Endothelial cell of umbilical vein (primary cell): ENCODE data around the gene PCDH8. TPM values are rescaled to one million over a fixed set of nuclear protein-coding genes. Genes with fewer than 3 reads are reported as not detected.

Experiments used
- BruUV-seq: library from RNA; stranded (reverse); fragments of 400-500 nt; replicated peaks from 2 replicates; lab custom pipeline; 2021; lab: Mats Ljungman, UMichigan
- CTCF ChIA-PET: fragments of 300-600, 350-600 bp; sonication (Branson Sonifier 250); formaldehyde crosslinking; loops from one replicate; lab custom pipeline; 2021; ENCODE audit warnings: antibody characterized with exemption, inconsistent platforms; lab: Charles Lee
- POLR2A ChIA-PET: fragments of 300-600, 350-600 bp; sonication (Branson Sonifier 250); formaldehyde crosslinking; loops from one replicate; lab custom pipeline; 2021; ENCODE audit warnings: antibody characterized with exemption, inconsistent platforms; lab: Charles Lee
- DNase-seq: peaks from one replicate; pipeline ENCODE4 v3.0.0-alpha.2; 2011; ENCODE audit warnings: low read depth, low spot score
- FAIRE-seq: peaks from 2 replicates; lab custom pipeline; 2011; peaks lifted over from hg19 to GRCh38; lab: Jason Lieb, UNC
- H2AFZ ChIP-seq: 2 replicates; pipeline ENCODE4 v1.6.0; 2012; ENCODE audit warnings: low read depth, low read length, control low read depth, inconsistent platforms
- H3K27ac ChIP-seq: 2 replicates; pipeline ENCODE4 v1.5.1; 2011; ENCODE audit warnings: low read depth, mild to moderate bottlenecking, control low read depth, low read length, moderate library complexity; ENCODE audit not compliant: insufficient read depth
- H3K27me3 ChIP-seq, 2 experiments: 2 replicates each; pipeline versions ENCODE4 v1.6.0 to v1.6.1; 2011; ENCODE audit warnings: low read length in 2 of 2, mixed read lengths in 1 of 2; ENCODE audit not compliant: control insufficient read depth in 2 of 2, insufficient read depth in 2 of 2
- H3K36me3 ChIP-seq, 2 experiments: 2 replicates in 1 of 2; 3 replicates in 1 of 2; pipeline ENCODE4 v1.5.1; 2011; ENCODE audit warnings: low read length in 2 of 2, mild to moderate bottlenecking in 1 of 2, moderate library complexity in 1 of 2; ENCODE audit not compliant: control insufficient read depth in 2 of 2, insufficient read depth in 2 of 2; ENCODE audit errors: extremely low read depth in 1 of 2
- H3K4me1 ChIP-seq: 3 replicates; pipeline ENCODE4 v1.5.1; 2011; ENCODE audit warnings: mild to moderate bottlenecking, low read length; ENCODE audit not compliant: control insufficient read depth, insufficient read depth; ENCODE audit errors: extremely low read depth
- H3K4me2 ChIP-seq: 2 replicates; pipeline ENCODE4 v1.6.1; 2011; ENCODE audit warnings: low read length, control low read depth, mixed read lengths; ENCODE audit not compliant: insufficient read depth
- H3K4me3 ChIP-seq, 3 experiments: fragments of 200-600 bp in 1 of 3; sonication (generic), shearing (Covaris generic) in 1 of 3; replicated peaks in 1 of 3; 2 replicates each; pipeline ENCODE4 v1.5.1; 2011 to 2016; ENCODE audit warnings: control low read depth in 3 of 3, low read length in 3 of 3, mild to moderate bottlenecking in 2 of 3, inconsistent platforms in 1 of 3, low read depth in 1 of 3, moderate library complexity in 1 of 3; ENCODE audit not compliant: insufficient read depth in 1 of 3
- H3K79me2 ChIP-seq: 2 replicates; pipeline ENCODE4 v1.6.0; 2012; ENCODE audit warnings: low read length, inconsistent platforms; ENCODE audit not compliant: control insufficient read depth, insufficient read depth
- H3K9ac ChIP-seq: replicated peaks from 2 replicates; pipeline ENCODE3; 2011; ENCODE audit warnings: low read length, control low read depth; ENCODE audit not compliant: insufficient read depth; ENCODE audit errors: extremely low read depth
- H3K9me1 ChIP-seq: replicated peaks from 3 replicates; pipeline ENCODE4 v1.6.0; 2011; ENCODE audit warnings: mild to moderate bottlenecking, low read length; ENCODE audit not compliant: control insufficient read depth, insufficient read depth; ENCODE audit errors: extremely low read depth
- H3K9me3 ChIP-seq: replicated peaks from 2 replicates; pipeline ENCODE4 v1.5.1; 2012; ENCODE audit warnings: low read length, inconsistent platforms; ENCODE audit not compliant: control insufficient read depth, insufficient read depth
- H4K20me1 ChIP-seq: replicated peaks from 2 replicates; pipeline ENCODE3; 2011; ENCODE audit warnings: mild to moderate bottlenecking, low read length; ENCODE audit not compliant: control insufficient read depth, insufficient read depth; ENCODE audit errors: extremely low read depth
- EZH2 ChIP-seq: IDR thresholded peaks from 2 replicates; pipeline ENCODE4 v1.6.1; 2012; ENCODE audit warnings: borderline replicate concordance, low read depth, mild to moderate bottlenecking, moderate library complexity, low read length, inconsistent platforms; ENCODE audit not compliant: severe bottlenecking
- JUN ChIP-seq: IDR thresholded peaks from 2 replicates; pipeline ENCODE4 v1.6.1; 2011; ENCODE audit warnings: borderline replicate concordance, low read depth; ENCODE audit not compliant: insufficient read length, insufficient read depth
- dilution Hi-C: fragments of 300-500 bp; cut with MboI; formaldehyde crosslinking; loops from one replicate; pipeline ENCODE4 v1.15.0; 2019; ENCODE audit warnings: low sequenced_read_pairs; ENCODE audit not compliant: extremely low pct_ligation_motif_present
- intact Hi-C: fragments of 100-400 bp; cut with micrococcal nuclease; formaldehyde crosslinking; loops from one replicate; pipeline ENCODE4 v1.10.0; 2022
- polyA plus RNA-seq, 4 experiments: library from polyadenylated mRNA; depleted of rRNA in 3 of 4; stranded (reverse) in 3 of 4; unstranded in 1 of 4; fragments of >200 nt; gene quantifications; 2 replicates each; pipeline versions ENCODE4 v1.2.1 to v1.2.3, GENCODE V29; 2011 to 2012; ENCODE audit warnings: missing spikeins in 1 of 4
- total RNA-seq: library from RNA; stranded (reverse); gene quantifications from 2 replicates; pipeline ENCODE4 v1.2.3, GENCODE V29; 2021
- TF ChIP-seq, protein P1 (sequence below), 2 donors: IDR thresholded peaks; 1 replicate in 1 of 2; 2 replicates in 1 of 2; pipeline ENCODE4 v1.5.1; 2011; ENCODE audit warnings: low read length in 2 of 2, mild to moderate bottlenecking in 2 of 2, moderate library complexity in 2 of 2, control low read depth in 1 of 2, inconsistent platforms in 1 of 2, low read depth in 1 of 2; ENCODE audit not compliant: insufficient read depth in 1 of 2; ENCODE audit errors: extremely low read depth in 1 of 2

PCDH8 gene
- total and polyA plus RNA-seq, 2 donors (not counting 3 experiments of a cell fraction or from before 2014, with no cell fraction given) = not detected

DNA sequence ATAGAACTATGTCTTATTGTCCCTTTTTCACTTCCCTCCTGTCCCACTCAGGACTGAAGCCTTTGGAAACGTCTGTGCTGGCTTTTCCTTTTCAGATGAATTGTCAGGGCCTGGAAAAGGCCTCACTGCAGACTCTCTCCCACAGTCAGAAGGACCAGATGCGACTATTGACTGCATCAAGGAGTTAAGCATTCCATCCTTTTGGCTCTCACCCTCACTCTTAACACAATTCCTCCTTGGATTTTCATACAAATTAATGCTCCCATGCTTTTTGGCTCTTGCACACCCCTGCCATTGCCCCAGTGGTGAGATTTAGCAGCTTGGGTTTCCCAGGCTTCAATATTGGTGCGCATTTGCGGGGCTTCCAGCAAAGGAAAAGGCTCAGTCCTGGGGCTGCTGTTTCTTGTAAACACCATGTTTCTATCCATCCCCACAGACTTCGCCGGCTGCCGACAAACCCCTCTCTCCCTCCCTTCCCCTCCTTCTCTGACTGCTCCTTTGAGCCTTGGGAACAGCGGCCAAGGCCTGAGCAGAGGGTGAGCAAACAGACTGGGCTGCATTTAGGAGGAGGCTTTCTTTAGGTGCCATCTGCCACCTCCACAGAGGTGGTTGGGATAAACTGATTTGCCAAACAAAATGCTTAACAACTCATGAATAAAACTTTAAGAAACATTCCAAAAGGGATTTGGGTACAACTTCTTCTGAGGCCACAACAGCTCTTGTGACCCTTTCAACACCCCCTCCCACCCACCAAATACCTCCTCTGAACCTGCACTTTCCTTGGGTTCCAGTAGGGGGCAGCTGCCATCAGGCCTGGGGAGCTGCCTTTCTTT is 48.6 kb upstream of the PCDH8 start:
- no peak overlapping the region for H3K9ac ChIP-seq
- H3K4me2 ChIP-seq = no peak overlapping the region
- no peak overlapping the region for H3K4me3 ChIP-seq
- no peak overlapping the region for H3K27ac ChIP-seq
- ChIA-PET CTCF (no interaction called here), POLR2A (no interaction called here)
- H4K20me1 ChIP-seq = no peaks in the 10 kb centered on the region
- no peaks in the 10 kb centered on the region for H3K27me3 ChIP-seq
- DNase-seq (no peak), FAIRE-seq (no peak)
- dilution Hi-C loops (no loop called here), intact Hi-C loops (no loop called here)
- H3K36me3 ChIP-seq = no peaks in the 10 kb centered on the region
- H3K9me1 ChIP-seq = no peaks in the 10 kb centered on the region
- H2AFZ ChIP-seq = no peak overlapping the region
- no peaks in the 10 kb centered on the region for H3K79me2 ChIP-seq
- BruUV-seq = no TSS peak
- H3K9me3 ChIP-seq = no peaks in the 10 kb centered on the region
- H3K4me1 ChIP-seq = no peaks in the 10 kb centered on the region
- TF ChIP-seq, protein P1, sequence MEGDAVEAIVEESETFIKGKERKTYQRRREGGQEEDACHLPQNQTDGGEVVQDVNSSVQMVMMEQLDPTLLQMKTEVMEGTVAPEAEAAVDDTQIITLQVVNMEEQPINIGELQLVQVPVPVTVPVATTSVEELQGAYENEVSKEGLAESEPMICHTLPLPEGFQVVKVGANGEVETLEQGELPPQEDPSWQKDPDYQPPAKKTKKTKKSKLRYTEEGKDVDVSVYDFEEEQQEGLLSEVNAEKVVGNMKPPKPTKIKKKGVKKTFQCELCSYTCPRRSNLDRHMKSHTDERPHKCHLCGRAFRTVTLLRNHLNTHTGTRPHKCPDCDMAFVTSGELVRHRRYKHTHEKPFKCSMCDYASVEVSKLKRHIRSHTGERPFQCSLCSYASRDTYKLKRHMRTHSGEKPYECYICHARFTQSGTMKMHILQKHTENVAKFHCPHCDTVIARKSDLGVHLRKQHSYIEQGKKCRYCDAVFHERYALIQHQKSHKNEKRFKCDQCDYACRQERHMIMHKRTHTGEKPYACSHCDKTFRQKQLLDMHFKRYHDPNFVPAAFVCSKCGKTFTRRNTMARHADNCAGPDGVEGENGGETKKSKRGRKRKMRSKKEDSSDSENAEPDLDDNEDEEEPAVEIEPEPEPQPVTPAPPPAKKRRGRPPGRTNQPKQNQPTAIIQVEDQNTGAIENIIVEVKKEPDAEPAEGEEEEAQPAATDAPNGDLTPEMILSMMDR (IDR thresholded peaks at IDR 0.05; ENCODE audit: extremely low read depth in 1 of 2, insufficient read depth in 1 of 2, low read depth in 1 of 2, low read length in 2 of 2) = peak; percentile 22 to 41
- no peak for TF ChIP-seq EZH2

DNA sequence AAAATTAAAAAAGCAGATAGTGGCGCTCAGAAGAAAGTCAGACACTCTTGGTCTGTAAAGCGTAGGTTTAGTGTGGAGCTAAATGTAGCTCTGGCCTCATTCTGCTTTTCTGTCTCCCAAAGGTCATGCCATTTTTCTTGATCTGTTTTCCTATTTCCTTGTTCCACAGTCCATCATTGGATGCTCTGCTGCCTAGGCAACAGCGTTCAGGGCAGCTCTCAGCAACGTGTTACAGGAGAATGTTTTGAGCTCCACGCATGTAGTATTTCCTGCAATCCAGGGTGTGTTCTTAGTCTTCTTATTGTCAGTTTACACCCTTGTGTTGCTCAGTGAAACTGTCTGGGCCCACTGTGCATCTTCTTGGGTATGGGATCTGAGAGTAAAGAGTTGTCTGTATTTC is 46.0 kb upstream of the PCDH8 start:
- BruUV-seq = no TSS peak
- no peak overlapping the region for H2AFZ ChIP-seq
- no peaks in the 10 kb centered on the region for H3K4me1 ChIP-seq
- dilution Hi-C loops = no loop called here
- H3K4me2 ChIP-seq = no peak overlapping the region
- no peaks in the 10 kb centered on the region for H3K9me1 ChIP-seq
- intact Hi-C loops = no loop called here
- TF ChIP-seq JUN = no peak
- FAIRE-seq = no peak
- no peaks in the 10 kb centered on the region for H3K79me2 ChIP-seq
- no peak overlapping the region for H3K27ac ChIP-seq
- ChIA-PET POLR2A (no interaction called here), CTCF (no interaction called here)
- no peaks in the 10 kb centered on the region for H3K27me3 ChIP-seq
- no peaks in the 10 kb centered on the region for H3K36me3 ChIP-seq
- no peaks in the 10 kb centered on the region for H4K20me1 ChIP-seq
- H3K9ac ChIP-seq = no peak overlapping the region
- no peak for DNase-seq
- no peak overlapping the region for H3K4me3 ChIP-seq
- no peaks in the 10 kb centered on the region for H3K9me3 ChIP-seq
